Ovary (tissue), 10 donors: ENCODE measurements around the gene ATG4D. TPM values are rescaled to one million over a fixed set of nuclear protein-coding genes. Genes with fewer than 3 reads are reported as not detected.

Experiments
- DNase-seq, 5 donors: peaks; one replicate each; pipeline ENCODE4 v3.0.0-alpha.2; 2019 to 2020
- H3K27ac ChIP-seq, 2 donors: fragments of 200-600 bp; one replicate each; pipeline versions ENCODE4 v1.5.1 to v1.8.0; 2019 to 2022
- H3K27me3 ChIP-seq: fragments of 200-600 bp; one replicate; pipeline ENCODE4 v1.8.0; 2022
- H3K36me3 ChIP-seq: fragments of 200-600 bp; sonication (generic); one replicate; pipeline ENCODE4 v1.5.1; 2019
- H3K4me1 ChIP-seq: one replicate; pipeline ENCODE4 v1.8.1; 2013; ENCODE audit warnings: mild to moderate bottlenecking, moderate library complexity; ENCODE audit not compliant: insufficient read depth
- H3K4me3 ChIP-seq: fragments of 200-600 bp; sonication (generic); one replicate; pipeline ENCODE4 v1.5.1; 2017
- H3K9me3 ChIP-seq, 2 donors: fragments of 200-600 bp in 1 of 2; sonication (generic) in 1 of 2; one replicate each; pipeline versions ENCODE4 v1.5.1 to v1.8.1; 2013 to 2019; ENCODE audit warnings: mild to moderate bottlenecking in 1 of 2, moderate library complexity in 1 of 2
- CTCF ChIP-seq, 3 donors: fragments of 450-650 bp in 2 of 3; fragments of 200-600 bp in 1 of 3; IDR thresholded peaks; one replicate each; pipeline versions ENCODE4 v1.5.1 to v1.8.0; 2016 to 2022; ENCODE audit warnings: antibody characterized with exemption in 3 of 3, mild to moderate bottlenecking in 1 of 3
- EP300 ChIP-seq: sonication (generic); formaldehyde crosslinking; IDR thresholded peaks from one replicate; pipeline ENCODE4 v1.6.1; 2017; ENCODE audit warnings: antibody characterized with exemption
- POLR2A ChIP-seq: fragments of 450-650 bp; IDR thresholded peaks from one replicate; pipeline ENCODE4 v1.6.1; 2017; ENCODE audit warnings: antibody characterized with exemption, mild to moderate bottlenecking, moderate library complexity
- WGBS, 3 donors: extraction: QIAGEN DNeasy Blood & Tissue Kit in 1 of 3; methylation state at CpG; one replicate each; pipeline versions ENCODE4 v1.1.5 to v1.1.7; 2013 to 2017; 5-methylcytosine and 5-hydroxymethylcytosine counted together
- intact Hi-C, 4 donors: fragments of 100-400 bp; cut with DNase I; formaldehyde crosslinking; loops; one replicate each; pipeline versions ENCODE4 v1.11.0 to v1.15.1; 2022 to 2023
- long read RNA-seq, 3 donors: library from polyadenylated mRNA in 2 of 3; unstranded in 2 of 3; transcript quantifications; one replicate each; pipeline ENCODE4 v2.0.0 and lab custom pipeline, GENCODE V29; 2021 to 2026
- polyA plus RNA-seq, 2 donors: library from polyadenylated mRNA; stranded (reverse); fragments of 200-250 nt in 1 of 2; fragments of 350-450 nt in 1 of 2; fragmentation: Illumina TruSeq in 1 of 2; extraction: RNeasy Lipid Tissue Mini Kit (QIAGEN cat#74804) in 1 of 2; gene quantifications; one replicate each; pipeline ENCODE4 v1.2.3, GENCODE V29; 2013 to 2014
- total RNA-seq, 7 donors: library from RNA; depleted of rRNA in 2 of 7; stranded (reverse); fragments of >200 nt in 2 of 7; fragmentation: NEBNext Ultra II Directional in 3 of 7; extraction: Animal tissue kit (Norgen Biotek cat#: 25700) in 3 of 7; gene quantifications; one replicate each; pipeline versions ENCODE4 v1.1.0 to v1.2.4, GENCODE V29; 2016 to 2023
- donor health status: DM: no; HTN: no; CAD: no; lungs with moderate emphysema.
- donor health status: DM: no; HTN: no; CAD: no.
- donor health status: Bipolar disorder and iron deficiency.
- donor health status: DM: yes; HTN: yes; CAD: no.
- donor health status: DM: no; HTN: no; CAD: no.
- donor health status: DM: yes; HTN: yes; CAD: no.

The ATG4D gene
- 10 to 100 TPM; 13.9 to 26.9 (median 24.1) TPM for total RNA-seq
- polyA plus RNA-seq = 10 to 100 TPM in 1 of 2 donors, 1 to 10 TPM in 1; 3.1 to 20.8 TPM
- long read RNA-seq, donor 1, partial matches to known transcripts = 4 of 7 reads
- long read RNA-seq, donor 1, other reads (novel, unspliced or antisense) = 2 of 7 reads
- long read RNA-seq, donor 2, transcript ATG4D-201 (10 exons, 1,949 nt) = major isoform, 6 of 15 reads
- long read RNA-seq, donor 2, partial matches to known transcripts = 5 of 15 reads
- long read RNA-seq, donor 2, other reads (novel, unspliced or antisense) = 0 of 15 reads
- long read RNA-seq, donor 3, partial matches to known transcripts = 2 of 17 reads
- long read RNA-seq, donor 3, other reads (novel, unspliced or antisense) = 6 of 17 reads

DNA sequence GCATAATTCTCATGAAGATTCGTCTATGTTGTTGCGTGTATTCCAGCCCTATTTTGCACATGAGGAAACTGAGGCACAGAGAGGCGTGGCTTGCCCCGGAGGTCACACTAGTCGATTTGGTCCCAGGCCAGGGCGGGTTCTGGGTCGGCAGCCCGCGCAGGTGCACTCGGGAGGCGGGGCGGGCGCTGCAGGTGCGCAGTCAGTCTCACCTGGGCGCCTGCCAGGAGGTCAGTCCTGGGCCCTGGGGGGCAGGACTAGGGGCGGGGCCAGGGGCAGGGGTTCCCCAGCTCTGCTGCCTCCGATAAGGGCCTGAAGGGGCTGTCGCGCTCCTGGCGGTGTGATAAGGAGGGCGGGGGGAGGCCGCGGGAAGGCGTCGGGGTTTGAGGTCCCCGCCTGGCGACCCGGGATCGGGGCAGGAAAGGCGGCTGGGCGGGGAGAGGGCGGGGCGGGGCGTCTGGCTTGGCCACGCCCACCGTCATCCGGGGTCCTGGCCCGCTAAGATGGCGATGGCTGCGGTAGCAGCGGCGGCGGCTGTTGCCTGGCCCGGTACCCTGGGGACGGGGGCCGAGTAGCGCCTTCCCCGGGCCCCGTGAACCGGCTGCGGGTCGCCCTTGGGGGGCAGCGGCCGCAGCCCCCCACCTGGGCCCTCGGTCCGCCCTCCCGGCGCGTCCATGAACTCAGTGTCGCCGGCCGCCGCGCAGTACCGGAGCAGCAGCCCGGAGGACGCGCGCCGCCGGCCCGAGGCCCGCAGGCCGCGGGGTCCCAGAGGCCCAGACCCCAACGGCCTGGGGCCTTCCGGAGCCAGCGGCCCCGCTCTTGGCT lies at the start of gene ATG4D:
Gene ATG4D (plus strand): TSS at position 485 of the 822 bp plus-strand sequence. CDS start 187 bp downstream, at position 672.
- Histone ChIP-seq H3K36me3 (no peaks in the 10 kb centered on the region), H3K4me3 (peak within 1 kb of the TSS; percentile 99), H3K27me3 (no peaks in the 10 kb centered on the region), H3K9me3 (no peaks in the 10 kb centered on the region), H3K4me1 (peaks cover 2% of the 10 kb centered on the region), H3K27ac (peak within 1 kb of the TSS; percentile 84 to 95)
- intact Hi-C loops = no loop called here
- 0 to 1% (median 1%) methylated on average over 43 to 79 of the region's 79 CpGs for WGBS, 3 donors
- TF ChIP-seq POLR2A (peak; percentile 65), EP300 (no peak)
- peak; percentile 75 to 89 (median 81) for DNase-seq

DNA sequence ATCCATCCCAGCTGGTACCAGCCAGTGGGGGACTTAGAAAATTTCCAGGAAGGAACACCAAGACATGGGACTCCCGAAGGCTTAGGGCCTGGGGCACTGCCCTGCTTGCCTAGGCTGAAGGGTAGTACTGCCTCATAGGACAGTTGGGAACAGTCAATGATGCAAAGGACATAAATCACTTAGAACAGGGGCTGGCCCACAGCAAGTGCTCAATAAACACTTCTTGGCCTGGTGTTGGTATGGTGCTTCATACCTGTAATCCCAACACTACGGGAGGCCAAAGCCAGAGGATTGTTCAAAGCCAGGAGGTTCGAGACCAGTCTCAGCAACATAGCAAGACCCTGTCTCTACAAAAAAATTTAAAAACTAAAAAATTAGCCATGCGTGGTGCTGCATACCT lies 46.3 kb upstream of the ATG4D start:
- TF ChIP-seq CTCF (IDR thresholded peaks at IDR 0.05) = no peak
- no peak for TF ChIP-seq POLR2A
- TF ChIP-seq EP300 = no peak
- Histone ChIP-seq H3K4me1 (peaks cover 3% of the 10 kb centered on the region), H3K9me3 (no peaks in the 10 kb centered on the region), H3K4me3 (no peak overlapping the region), H3K36me3 (no peaks in the 10 kb centered on the region), H3K27me3 (no peaks in the 10 kb centered on the region), H3K27ac (no peak overlapping the region)
- intact Hi-C loops = no loop called here
- DNase-seq = no peak
- 89 to 93% (median 90%) methylated on average over 4 of the region's 4 CpGs for WGBS, 3 donors

- TF ChIP-seq EP300 (no peak), POLR2A (no peak), CTCF (IDR thresholded peaks at IDR 0.05) (no peak)
- no peaks in the 10 kb centered on the region for H3K36me3 ChIP-seq
- no peak overlapping the region for H3K4me3 ChIP-seq
- H3K9me3 ChIP-seq = no peaks in the 10 kb centered on the region
- intact Hi-C loops = loop anchor here in 1 of 4 donors (5.0 kb wide), 1 partner anchor 68 kb away; the partner anchor contains the start of genes CDKN2D and KRI1
- H3K4me1 ChIP-seq = peaks cover 3% of the 10 kb centered on the region
- H3K27me3 ChIP-seq = no peaks in the 10 kb centered on the region
- WGBS, 3 donors = 75 to 83% (median 78%) methylated on average over 24 of the region's 24 CpGs
- H3K27ac ChIP-seq = no peak overlapping the region
- peak in 1 of 5 donors; percentile 27 for DNase-seq
Observed at GRCh38 chr19:10499550-10500246, 44.0 kb upstream of the ATG4D start.

DNA sequence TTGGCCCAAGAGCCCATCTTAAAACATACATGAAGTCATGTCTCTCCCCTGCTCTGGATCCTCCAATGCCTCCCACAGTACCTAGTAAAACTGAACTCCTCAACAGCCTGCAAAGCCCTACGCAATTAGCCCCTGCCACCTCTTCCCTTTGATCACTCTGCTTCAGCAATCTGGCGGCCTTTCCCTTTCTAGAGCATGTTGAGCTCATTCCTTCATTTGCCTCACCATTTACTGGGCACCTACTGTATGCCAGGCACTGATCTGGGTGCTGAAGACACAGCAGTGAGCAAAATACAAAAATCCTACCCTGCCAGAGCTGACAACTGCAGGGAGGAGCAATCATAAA lies 43.5 kb upstream of the ATG4D start:
- DNase-seq = no peak
- intact Hi-C loops = loop anchor here in 1 of 4 donors (5.0 kb wide), 1 partner anchor 67 kb away; the partner anchor contains the start of genes CDKN2D and KRI1
- WGBS, 3 donors = 96 to 97% (median 96%) methylated on average over 2 of the region's 2 CpGs
- H3K36me3 ChIP-seq = no peaks in the 10 kb centered on the region
- no peak overlapping the region for H3K27ac ChIP-seq
- H3K4me1 ChIP-seq = peaks cover 3% of the 10 kb centered on the region
- TF ChIP-seq POLR2A = no peak
- no peak for TF ChIP-seq EP300
- TF ChIP-seq CTCF (IDR thresholded peaks at IDR 0.05) = no peak
- no peaks in the 10 kb centered on the region for H3K27me3 ChIP-seq
- no peak overlapping the region for H3K4me3 ChIP-seq
- H3K9me3 ChIP-seq = no peaks in the 10 kb centered on the region
